Measurements from ENCODE around the gene MAZ.

MAZ gene

DNA sequence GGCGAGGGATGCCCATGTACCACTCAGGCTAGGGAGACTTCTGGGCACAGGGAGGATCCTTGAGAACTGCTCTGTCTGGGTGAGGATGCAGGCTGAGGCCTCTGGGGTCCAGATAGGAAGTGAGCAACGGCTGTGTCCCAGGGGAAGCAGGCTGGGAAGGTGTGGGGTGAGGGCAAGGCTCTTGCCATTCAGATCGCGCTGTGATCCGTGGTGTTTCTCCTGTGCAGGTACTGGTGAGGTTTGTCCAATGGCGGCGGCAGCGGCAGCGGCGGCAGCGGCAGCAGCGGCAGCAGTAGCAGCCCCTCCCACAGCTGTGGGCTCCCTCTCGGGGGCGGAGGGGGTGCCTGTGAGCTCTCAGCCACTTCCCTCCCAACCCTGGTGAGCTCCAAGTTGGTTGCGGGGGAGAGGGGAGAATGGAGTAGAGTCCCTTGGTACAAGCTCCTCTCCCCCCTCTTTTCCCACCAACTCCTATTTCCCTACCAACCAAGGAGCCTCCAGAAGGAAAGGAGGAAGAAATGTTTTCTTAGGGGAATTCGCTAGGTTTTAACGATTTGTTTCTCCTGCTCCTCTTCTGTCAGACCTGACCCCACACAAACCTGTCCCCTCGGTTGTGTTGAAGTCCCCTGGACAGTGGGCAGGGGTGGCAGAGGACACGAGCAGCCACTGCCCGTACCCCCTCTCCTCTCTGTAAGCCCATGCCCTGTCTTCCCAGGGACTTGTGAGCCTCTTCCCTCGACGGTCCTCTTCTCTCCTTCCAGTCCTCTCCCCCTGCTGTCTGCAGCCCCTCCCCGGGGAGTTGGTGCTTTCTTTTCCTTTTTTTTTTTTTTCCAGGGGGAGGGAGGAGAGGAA lies 3.7 kb downstream of the MAZ start:
- DNase-seq = no peak

DNA sequence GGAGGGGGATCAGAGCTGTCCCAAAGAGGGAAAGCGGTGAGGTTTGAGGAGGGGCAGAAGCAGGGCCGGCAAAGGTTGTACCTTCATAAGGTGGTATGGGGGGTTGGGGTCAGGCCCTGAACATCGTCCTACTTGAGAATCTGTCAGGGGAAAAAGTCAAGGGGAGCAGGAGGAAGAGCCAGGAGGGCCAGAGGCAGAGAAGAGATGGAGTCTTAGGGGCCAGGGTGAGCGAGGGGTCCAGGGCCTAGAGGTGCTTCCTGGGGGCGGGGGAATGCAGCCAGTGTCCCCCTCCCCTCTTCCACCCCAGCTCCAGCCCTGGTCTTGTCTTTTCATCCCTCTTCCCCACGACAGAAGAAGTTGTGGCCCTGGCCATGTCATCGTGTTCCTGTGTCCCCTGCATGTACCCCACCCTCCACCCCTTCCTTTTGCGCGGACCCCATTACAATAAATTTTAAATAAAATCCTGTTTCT lies 4.4 kb downstream of the MAZ start:
- DNase-seq = no peak

DNA sequence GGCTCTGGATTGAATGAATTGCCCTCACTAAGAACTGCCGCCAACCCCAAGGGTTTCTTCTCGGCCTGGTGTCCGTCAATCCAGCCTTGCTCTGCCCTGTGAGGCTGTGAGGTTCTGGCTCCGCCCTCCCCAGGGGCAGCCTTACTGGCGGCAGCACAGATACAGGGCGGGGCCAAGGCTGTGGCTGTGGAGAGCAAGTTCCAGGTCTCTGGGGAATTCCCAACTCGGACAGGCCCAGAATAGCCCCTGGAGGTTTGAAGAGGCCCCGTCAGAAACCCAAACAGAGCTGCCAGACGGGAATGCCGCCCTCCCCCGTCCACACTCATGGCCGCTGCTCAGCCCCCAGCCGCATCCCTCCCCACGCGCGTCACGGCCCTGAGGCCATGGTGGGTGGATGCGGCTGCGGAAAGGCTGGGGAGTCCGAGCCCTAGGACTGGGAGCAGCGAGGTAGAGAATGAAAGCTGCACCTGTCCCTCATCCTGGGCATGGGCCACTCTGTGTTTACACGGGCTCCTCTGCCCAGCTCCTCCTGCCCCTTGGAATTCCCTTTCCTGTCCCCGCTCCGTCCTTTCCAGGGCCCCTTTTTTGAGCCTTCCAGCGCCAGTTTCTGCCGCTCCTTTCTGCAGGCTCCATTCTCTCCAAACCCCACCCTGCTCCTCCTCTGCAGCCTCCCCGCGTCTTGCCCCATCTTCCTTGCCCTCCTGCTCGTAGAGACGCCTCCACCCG lies 5.0 kb downstream of the MAZ start:
- no peak for DNase-seq

DNA sequence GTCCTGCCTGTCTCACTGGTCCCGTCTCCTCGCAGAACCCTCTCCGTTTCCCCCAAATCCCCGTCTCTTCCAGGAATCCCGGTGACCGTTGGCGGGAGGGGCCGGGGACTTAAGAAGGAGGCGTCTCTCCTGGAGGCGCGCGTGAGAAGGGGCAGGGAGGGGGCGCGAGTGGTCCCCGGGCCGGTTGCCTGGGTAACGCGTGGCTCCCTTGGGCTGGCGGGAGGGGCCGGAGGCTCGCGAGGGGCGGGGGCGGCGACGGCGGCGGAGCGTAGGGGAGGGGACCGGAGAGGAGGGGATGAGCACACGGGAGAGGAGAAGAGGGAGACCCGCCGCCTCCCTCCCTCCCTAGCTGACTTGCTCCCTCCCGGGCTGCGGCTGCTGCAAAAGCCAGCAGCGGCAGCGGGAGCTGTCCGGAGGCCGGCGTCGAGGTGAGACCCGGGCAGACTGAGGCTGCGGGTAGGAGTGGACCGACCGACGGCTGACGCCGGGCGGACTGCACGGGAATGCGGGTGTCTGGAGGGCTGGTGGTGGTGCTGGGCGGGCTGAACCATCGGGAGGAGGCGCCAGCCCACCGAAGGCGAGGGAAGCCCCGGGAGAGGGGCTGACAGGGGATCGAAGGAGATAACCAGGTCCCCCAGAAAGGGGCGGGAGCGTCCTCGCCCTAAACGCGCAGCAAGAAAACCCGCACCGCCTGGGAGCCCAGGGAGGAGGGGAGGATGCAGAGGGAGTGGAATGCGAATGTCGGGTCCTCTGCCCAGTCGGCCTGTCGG lies 5.8 kb downstream of the MAZ start, which contains the start of gene PRRT2:
Gene PRRT2 (plus strand): TSS at position 298 of the 770 bp plus-strand sequence. CDS start 862 bp downstream, outside the sequence.
- DNase-seq = no peak

DNA sequence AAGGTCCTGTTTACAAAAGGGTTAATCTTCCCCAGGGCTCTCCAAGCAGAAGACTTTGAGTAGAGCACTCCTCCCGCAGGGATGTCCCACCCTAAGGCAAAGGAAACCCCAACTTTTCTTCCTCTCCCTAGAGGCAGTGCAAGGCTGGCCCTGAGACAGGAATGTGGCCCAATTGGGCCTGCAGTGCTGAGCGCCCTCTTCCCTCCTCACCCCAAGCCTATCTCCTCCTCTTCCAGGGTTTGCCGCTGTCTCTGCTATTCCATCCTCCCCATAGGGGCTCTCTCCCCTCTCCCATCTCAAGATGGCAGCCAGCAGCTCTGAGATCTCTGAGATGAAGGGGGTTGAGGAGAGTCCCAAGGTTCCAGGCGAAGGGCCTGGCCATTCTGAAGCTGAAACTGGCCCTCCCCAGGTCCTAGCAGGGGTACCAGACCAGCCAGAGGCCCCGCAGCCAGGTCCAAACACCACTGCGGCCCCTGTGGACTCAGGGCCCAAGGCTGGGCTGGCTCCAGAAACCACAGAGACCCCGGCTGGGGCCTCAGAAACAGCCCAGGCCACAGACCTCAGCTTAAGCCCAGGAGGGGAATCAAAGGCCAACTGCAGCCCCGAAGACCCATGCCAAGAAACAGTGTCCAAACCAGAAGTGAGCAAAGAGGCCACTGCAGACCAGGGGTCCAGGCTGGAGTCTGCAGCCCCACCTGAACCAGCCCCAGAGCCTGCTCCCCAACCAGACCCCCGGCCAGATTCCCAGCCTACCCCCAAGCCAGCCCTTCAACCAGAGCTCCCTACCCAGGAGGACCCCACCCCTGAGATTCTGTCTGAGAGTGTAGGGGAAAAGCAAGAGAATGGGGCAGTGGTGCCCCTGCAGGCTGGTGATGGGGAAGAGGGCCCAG lies 6.7 kb downstream of the MAZ start:
- no peak for DNase-seq

DNA sequence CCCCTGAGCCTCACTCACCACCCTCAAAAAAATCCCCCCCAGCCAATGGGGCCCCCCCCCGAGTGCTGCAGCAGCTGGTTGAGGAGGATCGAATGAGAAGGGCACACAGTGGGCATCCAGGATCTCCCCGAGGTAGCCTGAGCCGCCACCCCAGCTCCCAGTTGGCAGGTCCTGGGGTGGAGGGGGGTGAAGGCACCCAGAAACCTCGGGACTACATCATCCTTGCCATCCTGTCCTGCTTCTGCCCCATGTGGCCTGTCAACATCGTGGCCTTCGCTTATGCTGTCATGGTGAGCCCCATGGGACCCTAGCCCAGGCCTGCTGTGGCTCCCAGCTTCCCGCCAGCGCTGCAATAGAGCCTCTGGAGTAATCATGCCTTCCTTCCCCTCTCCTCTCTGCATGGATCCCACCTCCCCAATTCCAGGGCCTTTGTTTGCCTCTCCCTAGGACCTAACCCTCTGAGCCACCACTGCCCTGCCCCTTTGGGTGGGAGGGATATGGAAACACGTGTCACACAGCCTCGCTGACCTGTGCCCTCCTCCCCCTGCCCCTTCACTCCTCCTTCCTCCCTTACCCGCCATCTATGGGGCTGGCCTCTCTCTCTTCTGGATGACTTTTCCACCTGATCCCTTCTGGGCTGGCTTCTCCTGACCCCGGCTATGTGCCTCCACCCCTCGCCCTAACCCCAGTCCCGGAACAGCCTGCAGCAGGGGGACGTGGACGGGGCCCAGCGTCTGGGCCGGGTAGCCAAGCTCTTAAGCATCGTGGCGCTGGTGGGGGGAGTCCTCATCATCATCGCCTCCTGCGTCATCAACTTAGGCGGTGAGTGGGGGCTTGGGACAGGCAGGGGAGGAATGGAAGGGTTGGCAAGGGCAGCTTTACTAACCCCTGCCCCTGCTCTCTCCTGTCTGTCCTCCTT lies 7.6 kb downstream of the MAZ start:
- no peak for DNase-seq

DNA sequence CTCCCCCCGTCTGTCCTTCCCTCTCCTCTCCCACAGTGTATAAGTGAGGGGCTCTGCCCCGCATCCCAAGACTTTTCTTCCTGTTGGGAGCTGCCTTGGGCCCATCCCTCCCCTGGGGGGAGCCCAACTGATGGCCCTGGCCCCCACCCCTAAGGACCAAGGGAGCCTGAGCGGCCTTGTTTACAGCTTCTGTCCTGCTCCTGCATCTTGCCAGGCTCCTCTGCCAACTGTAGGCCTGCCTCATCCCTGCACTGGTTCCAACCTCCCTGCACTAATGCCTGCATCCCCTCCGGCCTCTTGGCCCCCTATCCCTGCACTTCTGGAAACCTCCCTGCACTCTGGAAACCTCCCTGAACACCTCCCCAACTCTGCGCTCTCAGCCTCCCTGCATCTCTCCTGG lies 8.3 kb downstream of the MAZ start:
- no peak for DNase-seq

DNA sequence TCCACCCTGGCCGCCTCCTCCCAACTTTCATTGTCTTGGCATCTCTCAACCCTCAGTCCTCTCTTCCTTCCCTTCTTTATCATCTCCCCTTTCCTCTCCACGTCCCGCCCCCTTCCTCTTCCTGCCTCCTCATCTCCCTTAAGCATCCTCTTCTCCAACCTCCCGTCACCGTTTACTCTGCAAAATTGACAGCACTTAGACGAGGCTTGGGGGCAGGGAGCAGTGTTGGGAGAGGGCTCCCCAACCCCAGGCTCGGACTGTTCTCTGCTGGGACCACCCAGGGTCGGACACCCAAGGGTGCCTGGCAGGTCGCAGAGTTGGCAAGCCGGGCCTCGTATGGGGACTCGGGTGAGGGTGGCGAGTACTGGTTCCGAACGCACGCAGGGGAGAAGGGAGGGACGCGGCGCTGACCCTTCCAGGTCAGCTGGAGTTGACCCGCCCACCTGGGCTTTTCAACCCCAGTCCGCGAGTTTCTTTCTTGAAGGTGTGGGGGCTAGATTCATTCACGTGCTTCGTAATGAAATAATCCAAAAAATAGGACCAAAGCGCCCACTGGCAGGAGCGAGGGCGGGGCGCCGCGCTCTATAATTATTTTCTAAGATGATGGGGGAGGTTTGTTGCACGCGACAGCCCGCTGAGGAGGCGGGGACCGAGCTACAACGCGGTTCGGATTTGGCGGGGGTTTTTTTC lies 8.8 kb downstream of the MAZ start:
- DNase-seq = no peak

DNA sequence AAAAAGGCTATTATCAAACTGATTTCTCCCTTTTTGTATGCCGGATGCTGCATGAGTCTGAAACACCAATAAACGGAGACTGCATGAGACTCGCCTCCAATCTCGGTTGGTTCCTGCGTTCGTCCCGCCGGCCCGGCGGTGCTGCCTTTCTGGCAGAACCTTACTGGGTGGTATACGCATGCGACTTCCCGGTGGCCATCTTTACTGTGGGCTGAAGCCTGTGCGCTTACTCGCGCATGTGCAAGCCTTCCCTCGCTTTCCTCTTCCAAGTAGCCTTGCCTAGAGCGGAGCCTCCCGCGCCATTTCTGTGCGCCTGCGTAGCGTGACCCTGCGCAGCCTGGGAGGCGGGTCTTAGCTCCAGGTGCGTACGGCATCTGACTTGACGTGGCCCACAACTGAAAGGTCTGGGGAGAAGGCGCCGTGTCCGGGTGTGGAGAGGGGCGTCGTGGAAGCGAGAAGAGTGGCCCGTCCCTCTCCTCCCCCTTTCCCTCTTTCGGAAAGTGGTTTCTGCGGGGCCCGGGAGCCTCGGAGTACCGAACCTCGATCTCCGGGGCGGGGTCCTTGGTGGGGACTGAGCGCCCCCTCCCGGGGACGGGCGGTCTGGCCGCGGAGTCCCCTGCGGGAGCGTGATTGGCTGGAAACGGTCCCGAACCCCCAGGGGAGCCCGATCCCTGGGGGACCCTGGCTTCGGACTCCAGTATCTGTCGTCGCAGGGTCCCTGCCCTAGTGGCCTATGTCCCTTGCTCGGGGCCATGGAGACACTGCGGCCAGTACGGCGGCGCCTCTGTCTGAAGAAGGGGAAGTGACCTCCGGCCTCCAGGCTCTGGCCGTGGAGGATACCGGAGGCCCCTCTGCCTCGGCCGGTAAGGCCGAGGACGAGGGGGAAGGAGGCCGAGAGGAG lies 9.7 kb downstream of the MAZ start, which contains the start of gene PAGR1:
Gene PAGR1 (plus strand): TSS at position 360 of the 901 bp plus-strand sequence. CDS start 374 bp downstream, at position 734.
- DNase-seq = peak; percentile 97

DNA sequence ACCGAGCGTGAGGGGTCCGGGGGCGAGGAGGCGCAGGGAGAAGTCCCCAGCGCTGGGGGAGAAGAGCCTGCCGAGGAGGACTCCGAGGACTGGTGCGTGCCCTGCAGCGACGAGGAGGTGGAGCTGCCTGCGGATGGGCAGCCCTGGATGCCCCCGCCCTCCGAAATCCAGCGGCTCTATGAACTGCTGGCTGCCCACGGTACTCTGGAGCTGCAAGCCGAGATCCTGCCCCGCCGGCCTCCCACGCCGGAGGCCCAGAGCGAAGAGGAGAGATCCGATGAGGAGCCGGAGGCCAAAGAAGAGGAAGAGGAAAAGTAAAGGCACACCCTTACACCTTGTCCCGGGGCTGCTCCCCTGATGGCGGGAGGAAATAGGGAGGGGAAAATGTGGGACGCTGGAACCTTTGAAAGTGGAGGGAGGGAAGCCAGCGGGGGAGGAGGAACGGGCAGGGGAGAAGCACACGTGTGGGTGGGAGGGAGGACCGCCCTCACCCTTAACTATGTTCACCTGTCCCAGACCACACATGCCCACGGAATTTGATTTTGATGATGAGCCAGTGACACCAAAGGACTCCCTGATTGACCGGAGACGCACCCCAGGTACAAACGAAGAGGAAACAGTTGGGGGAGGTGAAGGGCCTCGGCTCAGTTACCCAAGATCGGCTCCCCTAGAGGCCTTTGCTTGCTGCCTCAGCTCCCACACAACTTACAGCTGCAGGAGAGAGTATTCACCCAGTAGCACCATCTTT lies 10.5 kb downstream of the MAZ start:
- DNase-seq = peak; percentile 49

DNA sequence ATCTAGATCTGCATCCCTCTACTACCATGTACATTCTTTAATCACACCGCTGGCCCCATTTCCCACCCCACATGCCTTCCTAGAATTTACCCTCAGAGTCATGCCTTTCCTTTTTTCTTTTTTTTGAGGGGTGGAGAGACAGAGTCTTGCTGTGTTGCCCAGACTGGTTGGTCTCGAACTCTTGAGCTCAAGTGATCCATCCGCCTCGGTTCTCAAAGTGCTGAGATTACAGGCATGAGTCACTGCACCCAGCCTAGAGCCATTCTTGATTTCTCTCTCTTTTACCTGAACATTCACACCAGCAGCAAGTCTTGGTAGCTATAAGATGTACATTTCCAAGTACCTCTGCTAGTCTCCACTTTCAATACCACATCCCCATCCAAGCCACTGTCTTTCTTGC lies 11.8 kb downstream of the MAZ start:
- DNase-seq = no peak

DNA sequence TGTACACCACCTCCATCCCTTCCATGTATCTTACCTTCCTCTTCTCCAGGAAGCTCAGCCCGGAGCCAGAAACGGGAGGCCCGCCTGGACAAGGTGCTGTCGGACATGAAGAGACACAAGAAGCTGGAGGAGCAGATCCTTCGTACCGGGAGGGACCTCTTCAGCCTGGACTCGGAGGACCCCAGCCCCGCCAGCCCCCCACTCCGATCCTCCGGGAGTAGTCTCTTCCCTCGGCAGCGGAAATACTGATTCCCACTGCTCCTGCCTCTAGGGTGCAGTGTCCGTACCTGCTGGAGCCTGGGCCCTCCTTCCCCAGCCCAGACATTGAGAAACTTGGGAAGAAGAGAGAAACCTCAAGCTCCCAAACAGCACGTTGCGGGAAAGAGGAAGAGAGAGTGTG lies 13.2 kb downstream of the MAZ start:
- no peak for DNase-seq

DNA sequence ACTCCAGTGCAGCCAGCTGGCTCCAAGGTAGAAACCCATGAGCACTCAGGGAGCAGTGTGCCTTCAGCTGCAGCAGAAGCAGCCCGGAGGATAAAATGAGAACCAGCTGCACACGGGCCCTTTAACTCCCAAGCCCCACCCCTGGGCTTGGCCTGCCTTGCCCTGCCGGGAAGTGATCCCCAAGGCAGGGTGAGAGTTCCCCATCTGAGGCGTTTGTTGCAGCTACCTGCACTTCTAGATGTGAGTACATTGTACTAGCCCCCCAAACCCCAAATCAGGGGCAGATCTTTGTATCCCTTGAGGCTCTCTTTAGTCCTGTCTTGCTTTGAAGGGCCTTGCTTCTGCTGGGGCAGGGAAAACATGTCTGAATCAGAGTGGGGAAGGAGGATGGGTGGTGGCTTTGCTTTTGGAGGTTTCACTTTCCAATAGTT lies 14.0 kb downstream of the MAZ start, which contains the start of gene MVP:
Gene MVP (plus strand): TSS at position 192 of the 431 bp plus-strand sequence. CDS start 10,088 bp downstream, outside the sequence.
- no peak for DNase-seq

DNA sequence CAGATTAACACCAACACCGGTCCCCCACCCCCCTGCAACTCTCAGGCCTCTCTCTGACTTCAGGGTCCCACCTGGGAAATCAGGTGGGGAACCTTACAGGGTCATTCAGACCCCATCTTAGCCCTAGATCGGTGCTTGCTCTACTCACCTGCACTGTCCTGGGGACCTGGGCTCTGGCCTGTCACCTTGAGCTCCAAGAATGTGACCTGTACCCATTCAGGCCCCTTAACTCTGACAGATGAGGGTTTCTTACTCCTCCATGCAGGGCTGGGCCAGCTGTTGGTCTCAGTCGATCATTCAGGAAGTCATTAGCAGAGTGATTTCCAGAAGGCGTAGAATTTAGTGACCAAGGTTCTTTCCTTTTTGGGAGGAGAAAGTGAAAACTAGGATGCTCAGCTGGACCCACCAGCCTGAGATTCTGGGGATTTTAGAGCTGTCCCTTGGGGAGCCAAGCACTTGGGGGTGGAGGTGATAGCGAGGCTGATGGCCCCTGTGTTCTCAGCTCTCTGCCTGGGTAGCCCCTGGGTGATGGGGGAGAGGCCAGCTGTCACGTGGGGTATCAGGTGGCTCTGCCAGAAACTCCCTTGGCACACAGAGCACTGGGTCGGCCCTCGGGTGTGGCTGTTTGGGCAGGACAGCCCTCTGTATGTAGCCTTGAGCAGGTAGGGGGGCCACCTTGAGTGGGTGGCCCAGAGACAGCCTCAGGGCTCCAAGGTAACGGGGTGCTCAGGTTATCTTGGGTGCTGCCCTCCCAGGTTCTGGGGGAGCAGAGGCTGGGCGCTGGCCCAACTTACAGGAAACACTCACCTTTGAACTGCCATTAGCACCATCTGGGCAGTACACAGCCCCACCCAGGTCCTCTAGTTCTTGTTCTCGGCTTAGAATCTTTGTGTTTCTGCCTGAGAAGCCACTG lies 14.7 kb downstream of the MAZ start:
- DNase-seq = no peak

DNA sequence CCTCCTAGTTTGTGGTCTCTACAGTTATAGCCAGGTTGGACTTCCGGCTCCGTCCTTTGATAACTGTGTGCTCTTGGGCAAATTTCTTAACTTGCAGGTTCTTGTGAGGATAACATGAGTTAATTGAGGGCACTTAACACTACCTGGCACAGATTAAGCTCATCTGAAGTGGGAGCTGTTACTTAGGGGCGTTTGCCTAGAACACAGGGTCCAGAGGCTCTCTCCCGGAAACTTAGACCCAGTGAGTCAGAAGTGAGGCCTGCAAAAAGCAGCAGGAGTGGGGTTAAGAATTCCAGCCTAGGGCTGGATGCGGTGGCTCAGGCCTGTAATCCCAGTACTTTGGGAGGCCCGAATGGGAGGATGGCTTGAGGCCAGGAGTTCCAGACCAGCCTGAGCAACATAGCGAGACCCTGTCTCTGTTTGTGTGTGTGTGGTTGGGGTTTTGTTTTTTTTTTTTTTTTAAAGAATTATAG lies 15.3 kb downstream of the MAZ start:
- no peak for DNase-seq

DNA sequence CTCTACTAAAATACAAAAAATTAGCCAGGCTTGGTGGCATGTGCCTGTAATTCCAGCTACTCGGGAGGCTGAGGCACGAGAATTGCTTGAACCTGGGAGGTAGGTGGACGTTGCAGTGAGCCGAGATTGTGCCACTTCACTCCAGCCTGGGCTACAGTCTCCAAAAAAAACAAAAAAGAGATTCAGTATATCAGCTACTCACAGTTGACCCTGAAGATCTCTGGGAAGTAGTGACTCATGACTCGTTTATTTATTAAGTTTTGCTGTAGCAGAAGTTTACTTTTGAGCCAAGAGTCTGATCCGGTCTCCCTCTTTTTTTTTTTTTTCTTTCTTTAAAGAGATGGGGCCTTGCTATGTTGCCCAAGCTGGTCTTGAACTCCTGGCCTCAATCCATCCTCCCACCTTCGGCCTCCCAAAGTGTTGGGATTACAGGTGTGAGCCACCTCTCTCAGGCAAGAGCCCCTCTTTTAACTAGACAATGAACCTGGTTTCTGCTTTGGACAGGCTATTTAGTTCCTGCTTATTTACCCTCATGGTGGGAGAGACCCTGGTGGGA lies 18.3 kb downstream of the MAZ start:
- DNase-seq = no peak
